WERI-Rb-1 (cell line): ENCODE data around the gene ZNF527.
A peak's percentile ranks its signal among the peaks of the same experiment; 100 is the strongest.
"Not testable (repeated sequence)": the region's sequence is repeated elsewhere in the genome, so short reads cannot be mapped to it uniquely, and the experiment has no call there.

Source experiments
- DNase-seq: peaks from one replicate; pipeline ENCODE4 v3.0.0-alpha.2; 2020
- H3K27ac ChIP-seq: fragments of 250-450 bp; sonication (Bioruptor Pico); 2 replicates; pipeline ENCODE4 v1.5.1; 2020; ENCODE audit warnings: mild to moderate bottlenecking, moderate library complexity
- H3K27me3 ChIP-seq: fragments of 250-450 bp; sonication (Bioruptor Pico); 2 replicates; pipeline ENCODE4 v1.5.1; 2021; ENCODE audit warnings: mild to moderate bottlenecking, low read depth, moderate library complexity; ENCODE audit not compliant: insufficient read depth, severe bottlenecking
- H3K36me3 ChIP-seq: fragments of 250-450 bp; sonication (Bioruptor Pico); 2 replicates; pipeline ENCODE4 v1.5.1; 2020; ENCODE audit warnings: mild to moderate bottlenecking, moderate library complexity
- H3K4me3 ChIP-seq: 2 replicates; pipeline ENCODE4 v1.5.1; 2011; ENCODE audit warnings: low read depth, mild to moderate bottlenecking, control low read depth, low read length
- H3K9me3 ChIP-seq: fragments of 250-450 bp; sonication (Bioruptor Pico); 2 replicates; pipeline ENCODE4 v1.5.1; 2021; ENCODE audit warnings: mild to moderate bottlenecking, moderate library complexity; ENCODE audit not compliant: severe bottlenecking
- CTCF ChIP-seq: IDR thresholded peaks from 2 replicates; pipeline ENCODE4 v1.5.1; 2011; ENCODE audit warnings: low read depth, mild to moderate bottlenecking, control low read depth, inconsistent platforms, low read length

The ZNF527 gene

GRCh38 chr19:37362733-37363132 is 8.2 kb upstream of the ZNF527 start:
- peak; percentile 65 for DNase-seq
- Histone ChIP-seq H3K27me3 (no peaks in the 10 kb centered on the region), H3K4me3 (no peak overlapping the region), H3K36me3 (peaks cover 64% of the 10 kb centered on the region), H3K27ac (no peak overlapping the region), H3K9me3 (peaks cover 10% of the 10 kb centered on the region)
- TF ChIP-seq CTCF, result peak; percentile 72

GRCh38 chr19:37370386-37370879 is 466 bp upstream of the ZNF527 start:
- Histone ChIP-seq H3K4me3 (peak overlapping the region; percentile 84), H3K36me3 (peaks cover 22% of the 10 kb centered on the region), H3K27ac (peak overlapping the region; percentile 87)
- DNase-seq, H3K9me3 ChIP-seq, H3K27me3 ChIP-seq: not testable (repeated sequence)

- DNase-seq, result no peak
- H3K36me3 ChIP-seq, result peaks cover 58% of the 10 kb centered on the region
- no peak for TF ChIP-seq CTCF
- H3K27me3 ChIP-seq, result no peaks in the 10 kb centered on the region
- H3K4me3 ChIP-seq, result no peak overlapping the region
- H3K27ac ChIP-seq, result no peak overlapping the region
- H3K9me3 ChIP-seq, result peaks cover 36% of the 10 kb centered on the region
Measured at GRCh38 chr19:37389234-37389633, 18.3 kb downstream of the ZNF527 start.

- Histone ChIP-seq H3K9me3 (peaks cover 34% of the 10 kb centered on the region), H3K36me3 (peaks cover 39% of the 10 kb centered on the region)
- not testable (repeated sequence) for DNase-seq, H3K27me3 ChIP-seq, H3K27ac ChIP-seq, H3K4me3 ChIP-seq
Measured at GRCh38 chr19:37391399-37391798, 20.5 kb downstream of the ZNF527 start.

- H3K27ac ChIP-seq, result no peak overlapping the region
- TF ChIP-seq CTCF, result no peak
- no peaks in the 10 kb centered on the region for H3K27me3 ChIP-seq
- peaks cover 10% of the 10 kb centered on the region for H3K9me3 ChIP-seq
- DNase-seq, result no peak
- H3K36me3 ChIP-seq, result no peaks in the 10 kb centered on the region
- no peak overlapping the region for H3K4me3 ChIP-seq
Measured at GRCh38 chr19:37401078-37401477, 30.2 kb downstream of the ZNF527 start.

GRCh38 chr19:37403403-37403802 is 32.5 kb downstream of the ZNF527 start:
- no peak for DNase-seq
- H3K36me3 ChIP-seq, result no peaks in the 10 kb centered on the region
- H3K4me3 ChIP-seq, result no peak overlapping the region
- H3K27me3 ChIP-seq, result no peaks in the 10 kb centered on the region
- no peak for TF ChIP-seq CTCF
- H3K27ac ChIP-seq, result no peak overlapping the region
- peaks cover 10% of the 10 kb centered on the region for H3K9me3 ChIP-seq

- not testable (repeated sequence) for H3K27ac ChIP-seq, H3K27me3 ChIP-seq, H3K4me3 ChIP-seq, H3K36me3 ChIP-seq, DNase-seq, H3K9me3 ChIP-seq
Measured at GRCh38 chr19:37406140-37406846, 35.4 kb downstream of the ZNF527 start.
